ENCODE results near the gene SCARB1. TPM values are rescaled to one million over a fixed set of nuclear protein-coding genes. Genes with fewer than 3 reads are reported as not detected.

SCARB1 gene
- total and polyA plus RNA-seq, 9 of the 15 experiments (the other 6 are each of a cell fraction or from before 2014, with no cell fraction given), result 0.56 to 157 (median 52.8) TPM

DNA sequence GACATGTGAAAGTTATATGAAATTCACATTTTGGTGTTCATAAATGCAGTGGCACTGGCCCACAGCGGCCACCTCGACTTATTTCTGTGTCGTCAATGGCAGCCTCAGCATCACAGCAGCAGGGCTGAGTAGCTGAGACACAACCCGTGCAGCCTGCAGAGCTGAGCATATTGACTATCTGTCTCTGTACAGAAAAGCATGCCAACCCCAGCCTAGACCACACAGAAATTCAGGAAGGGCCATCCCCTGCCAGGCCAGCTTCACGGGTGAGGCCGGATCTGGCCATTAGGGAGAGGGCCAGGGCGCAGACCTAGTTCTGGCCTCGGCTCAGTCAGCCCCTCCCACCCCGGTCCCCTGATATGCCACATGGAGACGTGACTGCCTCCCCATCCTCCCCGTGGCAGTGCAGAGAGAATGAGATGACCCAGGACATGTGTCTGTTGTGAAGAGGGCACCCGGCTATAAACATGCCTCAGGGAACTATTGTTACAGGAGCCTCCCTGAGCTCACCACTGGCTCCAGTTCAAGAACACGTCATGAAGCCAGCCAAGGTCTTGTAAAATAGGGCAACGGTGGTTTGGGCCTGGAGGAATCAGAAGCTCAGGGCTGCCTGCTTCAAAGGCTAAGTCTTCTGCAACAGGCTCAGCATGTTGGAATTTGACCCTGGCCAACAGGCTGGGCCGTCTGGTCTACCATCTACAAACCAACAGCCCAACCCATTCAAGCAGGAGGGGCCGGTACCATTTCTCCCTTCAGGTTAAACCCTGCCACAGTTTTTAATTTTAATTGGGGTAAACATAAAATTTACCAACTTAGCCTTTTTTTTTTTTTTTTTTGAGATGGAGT, 25.5 kb downstream of the SCARB1 start (continued):
- TF ChIP-seq TCFL5 (CRISPR knock-in tag; conservative IDR thresholded peaks at IDR 0.05) (no peak), NEUROD1 (IDR thresholded peaks at IDR 0.05; ENCODE audit: borderline replicate concordance, low read depth, low read length, partially characterized antibody) (no peak), GTF2E2 (tag; IDR thresholded peaks at IDR 0.05) (no peak), TCF7 (IDR thresholded peaks at IDR 0.05; ENCODE audit: borderline replicate concordance) (no peak)

DNA sequence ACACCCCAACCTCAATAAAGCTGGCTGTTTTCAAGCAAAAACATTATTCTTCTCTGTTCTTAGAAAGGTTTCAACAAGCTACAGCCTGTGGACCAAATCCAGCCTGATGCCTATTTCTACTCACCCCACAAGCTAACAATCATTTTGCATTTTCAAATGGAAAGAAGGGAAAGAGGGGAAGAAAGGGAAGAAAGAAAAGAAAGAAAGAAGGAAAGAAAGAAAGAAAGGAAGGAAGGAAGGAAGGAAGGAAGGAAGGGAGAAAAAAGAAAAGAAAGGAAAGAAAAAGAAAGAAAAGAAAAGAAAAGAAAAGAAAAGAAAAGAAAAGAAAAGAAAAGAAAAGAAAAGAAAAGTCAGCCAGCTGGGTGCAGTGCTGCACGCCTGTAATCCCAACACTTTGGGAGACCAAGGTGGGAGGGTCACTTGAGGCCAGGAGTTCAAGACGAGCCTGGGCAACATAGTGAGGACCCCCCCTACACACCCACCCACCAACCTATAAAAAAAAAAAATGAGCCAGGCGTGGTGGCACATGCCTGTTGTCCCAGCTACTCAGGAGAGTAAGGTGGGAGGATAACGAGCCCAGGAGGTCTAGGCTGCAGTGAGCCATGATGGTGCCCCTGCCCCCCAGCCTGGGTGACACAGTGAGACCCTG, 26.3 kb downstream of the SCARB1 start:
- Histone ChIP-seq H3K4me2 (ENCODE audit: insufficient read depth, low read length) (no peak overlapping the region), H4K20me1 (replicated peaks; ENCODE audit: control insufficient read depth, insufficient read depth, low read length) (no peaks in the 10 kb centered on the region), H3K36me3 (ENCODE audit: control insufficient read depth, insufficient read depth, low read length) (peaks cover 49% of the 10 kb centered on the region; the same call in 2 of the 3 replicates), H3K9me3 (replicated peaks; ENCODE audit: control insufficient read depth, insufficient read depth, low read depth, low read length) (no peaks in the 10 kb centered on the region), H3K9ac (ENCODE audit: insufficient read depth in 1 of 2, low read depth in 2 of 2, low read length in 2 of 2) (no peak overlapping the region), H3K27ac (ENCODE audit: extremely low read depth, low read depth, low read length) (no peak overlapping the region), H2AFZ (ENCODE audit: low read depth, low read length) (no peak overlapping the region), H3K4me3 (no peak overlapping the region), H3K27me3 (ENCODE audit: control insufficient read depth in 2 of 2, insufficient read depth in 2 of 2, low read length in 2 of 2) (no peaks in the 10 kb centered on the region), H3K9me1 (ENCODE audit: control insufficient read depth, insufficient read depth, low read length) (peaks cover 8% of the 10 kb centered on the region), H3K4me1 (replicated peaks in 1 of 2; ENCODE audit: control insufficient read depth in 2 of 2, insufficient read depth in 2 of 2, low read length in 2 of 2) (peaks cover 0 to 18% of the 10 kb centered on the region in 2 experiments; a peak in 3 of 5 replicates), H3K79me2 (ENCODE audit: control insufficient read depth, insufficient read depth, low read length) (peaks cover 72% of the 10 kb centered on the region)
- intact Hi-C loops (cut with micrococcal nuclease), result no loop called here
- no peak for TF ChIP-seq ZNF41 (CRISPR knock-in tag; conservative IDR thresholded peaks at IDR 0.05)
- TF ChIP-seq, protein P1, sequence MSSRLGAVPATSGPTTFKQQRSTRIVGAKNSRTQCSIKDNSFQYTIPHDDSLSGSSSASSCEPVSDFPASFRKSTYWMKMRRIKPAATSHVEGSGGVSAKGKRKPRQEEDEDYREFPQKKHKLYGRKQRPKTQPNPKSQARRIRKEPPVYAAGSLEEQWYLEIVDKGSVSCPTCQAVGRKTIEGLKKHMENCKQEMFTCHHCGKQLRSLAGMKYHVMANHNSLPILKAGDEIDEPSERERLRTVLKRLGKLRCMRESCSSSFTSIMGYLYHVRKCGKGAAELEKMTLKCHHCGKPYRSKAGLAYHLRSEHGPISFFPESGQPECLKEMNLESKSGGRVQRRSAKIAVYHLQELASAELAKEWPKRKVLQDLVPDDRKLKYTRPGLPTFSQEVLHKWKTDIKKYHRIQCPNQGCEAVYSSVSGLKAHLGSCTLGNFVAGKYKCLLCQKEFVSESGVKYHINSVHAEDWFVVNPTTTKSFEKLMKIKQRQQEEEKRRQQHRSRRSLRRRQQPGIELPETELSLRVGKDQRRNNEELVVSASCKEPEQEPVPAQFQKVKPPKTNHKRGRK (tag; IDR thresholded peaks at IDR 0.05), result 0 out of 2 replicates have a peak, but pooled peaks have one; percentile 42
- no peak for ATAC-seq
- CTCF ChIA-PET (ENCODE audit: low intra/inter-chr PET ratio), result no interaction called here
- WGBS (ENCODE audit: insufficient coverage, low coverage, missing lambda C conversion rate), result 84% methylated on average over 4 of the region's 4 CpGs
- POLR2A ChIA-PET, result interaction anchor here (0.5 to 1.1 kb wide), 3 partner anchors 9 to 1724 kb away, joined by 3 read pairs; no protein-coding TSS in a partner anchor
- BruUV-seq (replicated peaks), result no TSS peak
- in situ Hi-C loops (cut with MboI), result no loop called here
- no peak for FAIRE-seq
- DNase-seq (ENCODE audit: extremely low read depth in 1 of 4, low spot score in 3 of 4), result no peak
